Immature natural killer cell (primary cell): ENCODE measurements around the gene LRRC37B. TPM values are rescaled to one million over a fixed set of nuclear protein-coding genes. Genes with fewer than 3 reads are reported as not detected.
"Not testable (repeated sequence)": the region's sequence is repeated elsewhere in the genome, so short reads cannot be mapped to it uniquely, and the experiment has no call there.

Experiments used
- DNase-seq, 3 donors: peaks; one replicate each; pipeline ENCODE4 v3.0.0; 2022; ENCODE audit warnings: mixed read lengths in 1 of 3
- H3K27ac Mint-ChIP-seq, 6 donors: one replicate each; pipeline ENCODE4 v1.8.0; 2020; ENCODE audit warnings: mixed read lengths in 6 of 6, mild to moderate bottlenecking in 5 of 6, inconsistent platforms in 4 of 6, moderate library complexity in 3 of 6
- H3K27me3 Mint-ChIP-seq, 3 donors: one replicate each; pipeline ENCODE4 v1.8.0; 2020 to 2021; ENCODE audit warnings: low read depth in 3 of 3, mild to moderate bottlenecking in 3 of 3, mixed read lengths in 3 of 3, moderate library complexity in 3 of 3, inconsistent platforms in 1 of 3
- H3K36me3 Mint-ChIP-seq, 3 donors: one replicate each; pipeline ENCODE4 v1.8.0; 2020; ENCODE audit warnings: mixed read lengths in 3 of 3, inconsistent platforms in 2 of 3, mild to moderate bottlenecking in 2 of 3
- H3K4me1 Mint-ChIP-seq, 2 donors: one replicate each; pipeline ENCODE4 v1.8.0; 2020; ENCODE audit warnings: inconsistent platforms in 2 of 2, mild to moderate bottlenecking in 2 of 2, mixed read lengths in 2 of 2, moderate library complexity in 1 of 2
- H3K4me3 Mint-ChIP-seq, 5 donors: one replicate each; pipeline ENCODE4 v1.8.0; 2020; ENCODE audit warnings: mild to moderate bottlenecking in 5 of 5, mixed read lengths in 5 of 5, inconsistent platforms in 3 of 5, moderate library complexity in 3 of 5
- H3K9me3 Mint-ChIP-seq, 6 donors: one replicate each; pipeline ENCODE4 v1.8.0; 2020; ENCODE audit warnings: mild to moderate bottlenecking in 6 of 6, mixed read lengths in 6 of 6, inconsistent platforms in 4 of 6, moderate library complexity in 3 of 6
- polyA plus RNA-seq, 3 donors: library from polyadenylated mRNA; unstranded; fragments of 300-500 nt; fragmentation: Illumina TruSeq; gene quantifications; one replicate each; pipeline ENCODE4 v1.2.3, GENCODE V29; 2021

The LRRC37B gene
- polyA plus RNA-seq = 10 to 100 TPM in 1 of 3 donors, 1 to 10 TPM in 2; 2.8 to 13.8 (median 6.6) TPM

DNA sequence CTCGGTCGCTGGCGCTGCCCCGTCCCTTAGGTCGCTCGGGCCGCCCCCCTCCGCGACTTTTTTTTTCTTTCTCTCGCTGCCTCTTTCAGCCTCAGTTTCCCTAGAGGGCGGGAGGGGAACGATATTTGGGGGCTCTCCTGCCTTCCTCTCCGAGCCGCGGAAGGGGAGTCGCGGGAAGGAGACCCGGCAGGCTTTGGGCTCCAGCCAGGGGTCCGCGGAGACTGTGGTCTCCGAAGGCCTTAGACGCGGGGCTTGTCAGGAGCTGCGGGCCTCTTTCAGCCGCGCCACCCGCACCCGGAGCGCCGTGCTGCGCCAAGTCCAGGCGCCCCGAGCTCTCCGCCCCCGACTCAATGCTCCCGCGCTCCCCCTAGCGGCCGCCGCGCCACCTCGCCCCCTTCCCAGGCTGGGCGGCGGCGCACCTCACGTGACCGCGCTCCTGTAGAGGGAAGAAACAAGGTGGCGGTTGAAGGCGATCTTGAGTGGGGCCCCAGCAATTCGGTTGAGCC lies at the start of gene LRRC37B:
Gene LRRC37B, plus strand, starts transcription at position 427 of the 506 bp plus-strand sequence. CDS start 14,010 bp downstream, outside the sequence.
- Mint-ChIP-seq H3K36me3 (peaks cover 0 to 7% (median 0%) of the 10 kb centered on the region in 3 donors), H3K4me3 (peak within 1 kb of the TSS; percentile 88 to 93 (median 91)), H3K4me1 (peaks cover 37 to 41% of the 10 kb centered on the region in 2 donors), H3K27ac (peak within 1 kb of the TSS; percentile 82 to 94 (median 86)), H3K9me3 (no peaks in the 10 kb centered on the region), H3K27me3 (peaks cover 2 to 7% (median 5%) of the 10 kb centered on the region in 3 donors)
- peak; percentile 85 to 87 (median 87) for DNase-seq

GRCh38 chr17:31964131-31964530 lies 43.1 kb upstream of the LRRC37B start:
- not testable (repeated sequence) for H3K27ac Mint-ChIP-seq, H3K4me3 Mint-ChIP-seq, H3K9me3 Mint-ChIP-seq, H3K27me3 Mint-ChIP-seq, H3K4me1 Mint-ChIP-seq, DNase-seq
- H3K36me3 Mint-ChIP-seq = peaks cover 0 to 10% (median 4%) of the 10 kb centered on the region in 3 donors

GRCh38 chr17:31967648-31968047 lies 39.5 kb upstream of the LRRC37B start:
- H3K36me3 Mint-ChIP-seq = peaks cover 0 to 3% (median 0%) of the 10 kb centered on the region in 3 donors
- no peaks in the 10 kb centered on the region for H3K9me3 Mint-ChIP-seq
- peaks cover 0 to 2% (median 0%) of the 10 kb centered on the region in 3 donors for H3K27me3 Mint-ChIP-seq
- no peak for DNase-seq
- H3K27ac Mint-ChIP-seq = peak overlapping the region in 1 of 6 donors; percentile 40
- H3K4me1 Mint-ChIP-seq = peaks cover 0 to 2% of the 10 kb centered on the region in 2 donors
- H3K4me3 Mint-ChIP-seq = no peak overlapping the region

DNA sequence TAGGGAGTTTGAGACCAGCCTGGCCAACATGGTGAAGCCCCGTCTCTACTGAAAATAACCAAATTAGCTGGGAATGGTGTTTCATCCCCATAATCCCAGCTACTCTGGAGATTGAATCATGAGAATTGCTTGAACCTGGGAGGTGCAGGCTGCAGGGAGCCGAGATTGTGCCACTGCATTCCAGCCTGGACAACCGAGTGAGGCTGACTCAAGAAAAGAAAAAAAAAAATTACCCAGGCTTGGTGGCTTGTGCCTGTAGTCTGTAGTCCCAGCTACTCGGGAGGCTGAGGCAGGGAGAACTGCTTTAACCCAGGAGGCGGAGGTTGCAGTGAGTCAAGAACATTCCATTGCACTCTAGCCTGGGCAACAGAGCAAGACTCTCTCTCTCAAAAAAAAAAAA lies 36.8 kb upstream of the LRRC37B start:
- H3K27me3 Mint-ChIP-seq, H3K4me1 Mint-ChIP-seq, H3K36me3 Mint-ChIP-seq, H3K27ac Mint-ChIP-seq, H3K9me3 Mint-ChIP-seq, H3K4me3 Mint-ChIP-seq, DNase-seq: not testable (repeated sequence)

GRCh38 chr17:31974269-31975071 lies 32.7 kb upstream of the LRRC37B start:
- not testable (repeated sequence) for H3K27me3 Mint-ChIP-seq, H3K27ac Mint-ChIP-seq, H3K9me3 Mint-ChIP-seq, H3K4me1 Mint-ChIP-seq, H3K4me3 Mint-ChIP-seq, DNase-seq
- H3K36me3 Mint-ChIP-seq = peaks cover 9 to 16% (median 10%) of the 10 kb centered on the region in 3 donors

- DNase-seq, H3K27ac Mint-ChIP-seq, H3K4me1 Mint-ChIP-seq, H3K27me3 Mint-ChIP-seq, H3K9me3 Mint-ChIP-seq, H3K4me3 Mint-ChIP-seq: not testable (repeated sequence)
- H3K36me3 Mint-ChIP-seq = peaks cover 10 to 16% (median 10%) of the 10 kb centered on the region in 3 donors
These were observed 31.8 kb upstream of the LRRC37B start for GRCh38 chr17:31975391-31975790.

DNA sequence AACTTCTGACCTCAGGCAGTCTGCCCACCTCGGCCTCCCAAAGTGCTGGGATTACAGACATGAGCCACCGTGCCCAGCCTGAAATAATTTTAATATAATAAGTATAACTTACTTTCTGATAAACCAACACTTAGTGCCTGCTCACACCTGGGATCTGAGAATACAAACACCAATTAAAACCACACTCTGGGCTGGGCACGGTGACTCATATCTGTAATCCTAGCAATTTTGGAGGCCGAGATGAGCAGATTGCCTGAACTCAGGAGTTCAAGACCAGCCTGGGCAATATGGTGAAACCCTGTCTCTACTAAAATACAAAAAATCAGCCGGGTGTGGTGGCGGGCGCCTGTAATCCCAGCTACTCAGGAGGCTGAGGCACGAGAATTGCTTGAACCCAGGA lies 15.4 kb upstream of the LRRC37B start:
- H3K4me3 Mint-ChIP-seq, H3K4me1 Mint-ChIP-seq, H3K9me3 Mint-ChIP-seq, H3K27ac Mint-ChIP-seq, H3K27me3 Mint-ChIP-seq, DNase-seq: not testable (repeated sequence)
- H3K36me3 Mint-ChIP-seq = peaks cover 4 to 21% (median 19%) of the 10 kb centered on the region in 3 donors

- H3K27ac Mint-ChIP-seq = no peak overlapping the region
- H3K27me3 Mint-ChIP-seq = no peaks in the 10 kb centered on the region
- peaks cover 0 to 17% (median 12%) of the 10 kb centered on the region in 3 donors for H3K36me3 Mint-ChIP-seq
- H3K9me3 Mint-ChIP-seq = no peaks in the 10 kb centered on the region
- H3K4me3 Mint-ChIP-seq = no peak overlapping the region
- no peaks in the 10 kb centered on the region for H3K4me1 Mint-ChIP-seq
- DNase-seq = no peak
These were observed 10.2 kb upstream of the LRRC37B start for GRCh38 chr17:31997005-31997404.

DNA sequence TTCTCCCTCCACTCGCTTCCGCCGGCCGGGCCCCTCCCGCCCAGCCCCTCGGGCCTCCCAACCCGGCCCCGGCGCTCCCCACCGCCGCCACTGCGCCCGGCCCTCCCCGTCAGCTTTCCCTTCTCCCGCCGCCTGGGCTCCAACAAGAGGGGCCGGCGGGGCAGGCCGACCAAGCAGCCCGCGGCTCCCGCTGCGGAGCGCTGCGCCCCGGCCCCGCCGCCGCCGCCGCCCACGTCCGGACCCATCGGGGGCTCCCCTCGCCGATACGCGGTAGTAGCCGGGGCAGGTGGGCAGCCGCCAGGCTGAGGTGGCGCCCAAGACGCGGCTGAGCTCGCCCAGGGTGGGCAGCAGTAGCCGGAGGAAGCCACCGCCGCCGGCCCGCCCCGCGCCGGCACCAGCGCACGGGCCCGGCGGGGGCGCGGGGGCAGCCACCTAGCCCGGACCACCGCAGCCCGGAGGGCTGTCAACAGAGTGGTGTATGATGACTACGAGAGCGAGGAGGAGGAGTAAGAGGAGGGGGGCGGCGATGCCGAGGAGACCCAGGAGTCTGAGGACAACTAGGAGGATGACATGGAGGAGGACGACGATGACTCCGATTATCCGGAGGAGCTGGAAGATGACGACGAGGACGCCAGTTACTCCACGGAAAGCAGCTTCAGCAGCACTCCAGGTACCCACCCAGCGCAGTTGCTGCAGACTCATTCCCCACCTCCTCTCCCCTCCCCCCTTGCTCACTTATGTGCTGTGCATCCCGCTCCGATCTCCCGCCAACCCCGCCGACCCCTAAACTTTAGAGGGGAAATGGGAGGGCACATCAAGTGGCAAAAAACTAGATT lies 498 bp downstream of the LRRC37B start:
- Mint-ChIP-seq H3K4me1 (peaks cover 41 to 46% of the 10 kb centered on the region in 2 donors), H3K4me3 (peak overlapping the region; percentile 88 to 93 (median 91)), H3K9me3 (no peaks in the 10 kb centered on the region), H3K27ac (peak overlapping the region; percentile 82 to 94 (median 86)), H3K27me3 (peaks cover 2 to 7% (median 7%) of the 10 kb centered on the region in 3 donors), H3K36me3 (peaks cover 0 to 7% (median 0%) of the 10 kb centered on the region in 3 donors)
- DNase-seq = peak in 1 of 3 donors; percentile 53

- peaks cover 2 to 7% (median 7%) of the 10 kb centered on the region in 3 donors for H3K27me3 Mint-ChIP-seq
- peaks cover 51 to 54% of the 10 kb centered on the region in 2 donors for H3K4me1 Mint-ChIP-seq
- no peak for DNase-seq
- H3K9me3 Mint-ChIP-seq = no peaks in the 10 kb centered on the region
- H3K27ac Mint-ChIP-seq = peak overlapping the region; percentile 82 to 94 (median 86)
- peak overlapping the region; percentile 88 to 93 (median 91) for H3K4me3 Mint-ChIP-seq
- peaks cover 0 to 4% (median 0%) of the 10 kb centered on the region in 3 donors for H3K36me3 Mint-ChIP-seq
These were observed 2.0 kb downstream of the LRRC37B start for GRCh38 chr17:32009262-32009542.

DNA sequence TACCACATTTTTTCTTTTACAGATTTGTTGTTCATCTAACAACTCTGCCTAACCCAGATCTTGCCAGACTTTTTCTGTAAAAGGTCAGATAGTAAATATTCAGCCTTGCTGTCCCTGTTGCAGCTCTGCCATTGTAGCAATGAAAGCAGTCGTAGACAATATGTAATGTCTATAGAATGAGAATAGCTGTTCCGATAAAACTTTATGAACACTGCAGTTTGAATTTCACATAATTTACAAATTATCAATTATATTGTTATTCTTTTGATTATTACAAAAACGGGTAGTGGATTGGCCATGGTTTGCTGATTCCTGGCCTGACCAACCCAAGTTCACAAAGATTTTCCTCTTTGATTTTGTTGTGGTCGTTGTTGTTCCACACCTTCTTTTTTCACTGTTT lies 2.9 kb downstream of the LRRC37B start:
- peaks cover 0 to 4% (median 0%) of the 10 kb centered on the region in 3 donors for H3K36me3 Mint-ChIP-seq
- peak overlapping the region; percentile 58 to 86 (median 76) for H3K27ac Mint-ChIP-seq
- peaks cover 2 to 7% (median 7%) of the 10 kb centered on the region in 3 donors for H3K27me3 Mint-ChIP-seq
- peak overlapping the region; percentile 88 to 93 (median 91) for H3K4me3 Mint-ChIP-seq
- H3K9me3 Mint-ChIP-seq = no peaks in the 10 kb centered on the region
- H3K4me1 Mint-ChIP-seq = peaks cover 55 to 56% of the 10 kb centered on the region in 2 donors
- no peak for DNase-seq

- DNase-seq = no peak
- H3K4me3 Mint-ChIP-seq = peak overlapping the region in 2 of 5 donors; percentile 7 to 28
- H3K4me1 Mint-ChIP-seq = peaks cover 49 to 52% of the 10 kb centered on the region in 2 donors
- H3K36me3 Mint-ChIP-seq = peaks cover 0 to 6% (median 4%) of the 10 kb centered on the region in 3 donors
- H3K27ac Mint-ChIP-seq = peak overlapping the region in 2 of 6 donors; percentile 4 to 23
- peaks cover 0 to 2% (median 0%) of the 10 kb centered on the region in 3 donors for H3K27me3 Mint-ChIP-seq
- H3K9me3 Mint-ChIP-seq = no peaks in the 10 kb centered on the region
These were observed 8.2 kb downstream of the LRRC37B start for GRCh38 chr17:32015245-32016013.

GRCh38 chr17:32016231-32016630 lies 9.0 kb downstream of the LRRC37B start:
- Mint-ChIP-seq H3K36me3 (peaks cover 0 to 6% (median 4%) of the 10 kb centered on the region in 3 donors), H3K4me1 (peaks cover 41 to 47% of the 10 kb centered on the region in 2 donors), H3K4me3 (peak overlapping the region in 4 of 5 donors; percentile 33 to 67 (median 65)), H3K27ac (peak overlapping the region; percentile 54 to 93 (median 84)), H3K9me3 (no peaks in the 10 kb centered on the region), H3K27me3 (peaks cover 0 to 2% (median 0%) of the 10 kb centered on the region in 3 donors)
- no peak for DNase-seq
